ENCODE data around the gene SEC22C.

The SEC22C gene

DNA sequence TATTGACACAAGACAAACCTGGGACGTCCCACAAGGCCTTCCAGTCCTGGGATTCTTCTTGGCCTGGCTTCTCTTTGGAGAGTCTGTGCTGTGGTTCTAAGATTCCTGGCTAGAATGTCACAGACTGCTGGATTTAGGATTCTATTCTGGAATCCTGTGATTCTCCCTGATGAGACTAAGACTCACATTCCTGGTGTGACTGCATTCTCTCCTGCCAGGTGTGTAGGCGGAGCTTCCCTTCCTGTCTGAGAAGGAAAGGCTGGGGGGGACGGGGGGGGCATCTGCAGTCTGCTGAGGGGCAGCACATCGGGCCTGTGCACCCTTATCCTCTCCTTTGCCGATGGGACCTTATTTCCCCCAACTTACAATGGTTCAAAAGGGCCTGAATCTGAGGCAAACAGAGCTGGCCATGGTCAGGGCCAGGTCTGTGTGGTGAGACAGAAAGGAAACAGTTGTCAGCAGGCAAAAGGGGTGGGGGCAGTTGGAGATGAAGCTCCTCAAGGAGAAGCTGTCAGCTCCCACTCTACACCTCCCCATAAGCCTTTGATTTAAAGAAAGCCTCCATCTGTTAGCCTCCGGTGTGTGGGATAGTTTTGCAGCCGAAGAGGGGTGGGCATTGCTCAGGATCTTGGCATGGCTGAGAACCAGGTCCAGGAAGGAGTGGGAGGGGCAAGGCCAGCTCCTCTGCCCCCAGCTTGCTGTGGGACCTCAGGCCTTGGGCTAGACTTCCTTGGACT lies 48.4 kb downstream of the SEC22C start:
- DNase-seq, result no peak

DNA sequence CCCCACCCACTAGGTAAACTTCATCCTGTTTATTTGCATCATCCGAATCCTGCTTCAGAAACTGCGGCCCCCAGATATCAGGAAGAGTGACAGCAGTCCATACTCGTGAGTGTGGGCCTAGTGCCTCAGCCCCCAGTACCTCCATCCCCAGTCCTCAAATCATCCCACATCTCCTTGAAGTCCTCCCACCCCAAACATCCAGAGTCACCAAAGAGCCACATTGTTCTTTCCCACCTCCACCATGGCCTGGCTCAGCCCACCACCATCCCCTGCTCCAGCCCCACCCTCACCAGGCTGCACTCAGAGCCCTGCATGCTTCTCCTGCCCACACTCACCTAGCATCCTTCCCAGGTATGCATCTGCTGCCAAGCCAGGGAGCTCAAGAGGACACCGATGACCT lies 49.5 kb downstream of the SEC22C start:
- no peak for DNase-seq

- DNase-seq, result no peak
Measured at GRCh38 chr3:42531470-42531869, 50.3 kb downstream of the SEC22C start.

DNA sequence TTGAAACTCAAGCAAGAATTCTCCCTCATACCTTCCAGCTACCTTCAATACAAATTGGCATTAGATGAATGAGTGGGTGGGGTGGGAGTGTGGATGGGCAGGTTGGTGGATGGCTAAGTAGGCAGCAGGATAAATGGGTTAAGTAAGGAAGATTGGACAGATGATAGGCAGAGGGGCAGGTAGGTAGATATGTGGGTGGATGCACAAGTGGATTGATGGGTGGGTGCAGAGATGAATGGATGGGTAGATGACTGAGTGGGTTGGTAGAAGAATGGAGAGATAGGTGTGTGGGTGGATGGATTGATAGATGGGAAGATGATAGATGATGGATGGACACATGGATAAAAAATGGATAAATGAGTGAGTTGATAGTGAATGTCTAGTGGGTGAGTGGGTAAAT lies 51.7 kb downstream of the SEC22C start:
- no peak for DNase-seq

- no peak for DNase-seq
Measured at GRCh38 chr3:42529468-42529867, 52.3 kb downstream of the SEC22C start.

DNA sequence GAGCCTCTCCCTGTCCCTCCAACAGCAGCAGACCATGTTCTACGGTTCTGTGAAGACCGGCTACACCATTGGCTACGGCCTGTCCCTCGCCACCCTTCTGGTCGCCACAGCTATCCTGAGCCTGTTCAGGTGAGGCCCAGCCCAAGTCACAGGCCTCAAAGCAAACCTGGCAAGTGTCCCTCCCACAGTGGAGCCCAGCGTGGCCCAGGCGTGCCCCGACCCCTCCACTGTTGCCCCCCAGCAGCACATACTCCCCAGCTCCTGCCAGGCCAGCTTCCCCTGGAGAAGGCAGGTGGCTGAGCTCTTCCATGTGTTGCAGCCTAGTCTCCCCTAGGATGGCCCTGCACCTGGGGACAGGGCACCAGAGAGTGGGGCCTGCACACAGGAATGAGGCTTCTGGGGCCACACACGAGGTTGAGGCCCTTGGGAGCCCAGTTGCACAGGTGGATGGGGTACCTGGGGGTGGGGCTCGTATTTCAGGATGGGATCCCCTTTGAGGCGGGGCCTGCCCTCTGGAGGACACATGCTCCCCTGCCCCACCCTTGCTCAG lies 54.3 kb downstream of the SEC22C start:
- DNase-seq, result no peak

DNA sequence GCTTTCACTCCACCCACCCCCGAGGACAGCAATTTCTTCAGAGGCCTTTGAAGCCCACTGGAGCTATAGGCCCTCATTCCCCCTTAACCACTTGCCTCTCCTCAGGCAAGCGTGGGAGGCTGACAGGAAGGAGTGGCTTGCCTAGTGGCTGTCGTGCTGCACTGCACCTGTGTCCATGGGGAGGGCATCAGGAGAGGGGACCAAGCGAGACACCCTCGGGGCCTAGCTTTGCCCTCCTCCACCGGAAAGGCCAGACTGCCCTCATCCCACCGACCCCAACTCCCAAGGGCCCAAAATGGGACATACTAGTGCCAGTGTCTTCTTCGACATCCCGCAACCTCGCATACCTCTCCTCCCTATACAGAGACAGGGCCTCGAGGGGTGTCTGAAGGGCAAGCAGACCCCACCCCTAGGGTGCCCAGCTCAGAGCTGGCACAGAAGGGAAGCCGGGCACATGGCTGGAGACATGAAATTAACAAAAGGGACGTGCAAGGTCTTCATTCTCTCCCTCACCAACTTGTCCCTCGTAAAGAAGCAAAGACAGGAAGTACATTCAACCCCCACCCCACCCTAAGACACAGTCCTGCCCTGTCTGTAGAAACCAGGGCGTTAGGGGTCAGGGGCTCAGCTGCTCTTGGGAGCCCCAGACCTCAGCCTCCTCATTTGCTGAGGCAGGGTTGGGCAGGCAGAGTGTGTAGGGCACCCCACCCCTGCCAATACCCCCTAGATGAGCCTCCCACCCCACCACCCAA lies 55.0 kb downstream of the SEC22C start:
- DNase-seq, result no peak

DNA sequence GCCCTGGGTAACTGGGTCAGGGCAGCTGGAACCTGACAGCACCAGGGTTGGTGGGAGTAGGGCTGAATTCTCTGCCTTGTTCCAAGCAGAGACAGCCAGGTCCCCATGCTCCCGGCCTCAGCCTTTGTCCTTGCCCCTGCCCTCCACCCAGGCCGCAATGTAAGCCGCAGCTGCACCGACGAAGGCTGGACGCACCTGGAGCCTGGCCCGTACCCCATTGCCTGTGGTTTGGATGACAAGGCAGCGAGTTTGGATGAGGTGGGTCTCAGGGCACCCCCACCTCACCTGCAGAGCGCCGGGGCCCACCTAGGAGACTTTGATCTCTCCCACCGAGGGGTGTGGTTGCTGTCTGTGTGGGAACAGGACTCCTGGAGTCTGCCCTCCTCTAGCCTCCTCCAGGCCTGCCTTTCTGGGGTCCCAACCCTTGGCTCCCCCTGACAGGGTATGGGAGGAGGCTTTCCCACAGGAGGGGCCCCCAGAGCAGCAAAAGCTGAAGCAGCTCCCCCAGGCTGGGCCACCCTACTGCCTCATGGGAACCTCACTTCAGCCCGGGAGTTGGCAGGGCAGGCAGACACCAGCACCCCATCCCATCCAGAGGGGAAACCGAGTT lies 55.9 kb downstream of the SEC22C start:
- DNase-seq, result no peak

- DNase-seq, result no peak
Measured at GRCh38 chr3:42525212-42525611, 56.6 kb downstream of the SEC22C start.

- no peak for DNase-seq
Measured at GRCh38 chr3:42524751-42525150, 57.0 kb downstream of the SEC22C start.

- no peak for DNase-seq
Measured at GRCh38 chr3:42520906-42521305, 60.9 kb downstream of the SEC22C start.

GRCh38 chr3:42520336-42520735 lies 61.4 kb downstream of the SEC22C start:
- no peak for DNase-seq

- no peak for DNase-seq
Measured at GRCh38 chr3:42519568-42519962, 62.2 kb downstream of the SEC22C start.

- DNase-seq, result no peak
Measured at GRCh38 chr3:42518800-42519567, 62.8 kb downstream of the SEC22C start.

GRCh38 chr3:42517117-42517516 lies 64.7 kb downstream of the SEC22C start:
- no peak for DNase-seq

GRCh38 chr3:42516443-42516842 lies 65.3 kb downstream of the SEC22C start:
- no peak for DNase-seq

DNA sequence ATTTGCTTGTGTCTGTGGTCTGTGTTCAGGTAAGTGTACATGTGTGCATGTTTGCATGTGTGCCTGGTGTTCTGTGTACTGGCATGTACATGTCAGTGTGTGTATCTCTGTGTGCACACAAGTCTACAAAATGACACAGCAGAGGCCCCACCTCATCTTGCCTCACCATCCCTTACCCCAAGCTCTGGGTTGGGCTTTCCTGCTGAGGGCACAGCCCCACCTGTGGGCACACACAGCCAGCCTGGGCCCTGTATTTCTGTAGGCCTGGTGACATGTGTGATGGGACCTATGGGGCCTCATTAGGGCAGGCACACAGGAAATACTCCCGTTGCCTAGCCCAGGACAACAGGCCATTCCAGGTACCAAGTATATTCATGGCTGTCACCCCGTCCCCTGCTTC lies 65.8 kb downstream of the SEC22C start:
- no peak for DNase-seq

GRCh38 chr3:42515391-42515916 lies 66.3 kb downstream of the SEC22C start:
- no peak for DNase-seq

DNA sequence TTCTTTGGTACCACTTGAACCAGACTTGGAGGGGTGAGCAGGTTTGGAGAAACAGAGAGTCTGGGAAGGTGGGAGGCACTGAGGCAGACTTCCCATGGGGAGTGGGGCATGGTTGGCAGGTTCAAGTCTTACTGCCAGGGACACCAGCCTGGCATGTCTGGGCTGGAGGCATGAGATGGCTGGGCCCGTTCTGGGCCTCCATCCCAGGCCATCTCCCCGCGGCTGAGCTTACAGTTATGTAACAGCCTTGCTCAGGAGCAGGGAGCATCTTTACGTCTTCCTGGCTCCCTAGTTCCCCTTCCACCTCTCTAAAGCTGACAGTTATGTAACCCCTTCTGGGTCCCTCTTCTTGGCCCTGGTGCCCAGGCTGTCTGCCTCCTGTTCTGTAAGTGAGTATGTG lies 66.9 kb downstream of the SEC22C start:
- DNase-seq, result no peak

GRCh38 chr3:42513521-42513920 lies 68.2 kb downstream of the SEC22C start:
- DNase-seq, result no peak

DNA sequence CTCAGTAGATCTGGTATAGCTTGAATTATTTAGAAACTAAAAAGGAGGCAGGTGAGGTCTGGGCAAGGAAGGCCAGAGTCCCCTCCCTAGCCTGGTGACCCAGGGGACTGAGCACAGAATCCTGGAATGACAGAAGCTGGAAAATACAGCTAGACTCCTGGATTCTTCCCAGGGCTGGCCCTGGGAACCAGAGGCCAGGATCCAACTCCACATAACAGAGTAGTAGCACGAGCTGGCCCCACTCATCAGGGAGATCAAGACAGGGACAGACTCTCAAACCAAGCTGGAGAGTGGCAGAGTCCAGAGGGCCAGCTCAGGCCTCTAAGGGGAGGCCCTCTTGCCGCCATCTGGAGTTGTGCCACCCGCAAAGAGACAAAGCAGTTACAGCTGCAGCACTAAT lies 68.6 kb downstream of the SEC22C start:
- no peak for DNase-seq

DNA sequence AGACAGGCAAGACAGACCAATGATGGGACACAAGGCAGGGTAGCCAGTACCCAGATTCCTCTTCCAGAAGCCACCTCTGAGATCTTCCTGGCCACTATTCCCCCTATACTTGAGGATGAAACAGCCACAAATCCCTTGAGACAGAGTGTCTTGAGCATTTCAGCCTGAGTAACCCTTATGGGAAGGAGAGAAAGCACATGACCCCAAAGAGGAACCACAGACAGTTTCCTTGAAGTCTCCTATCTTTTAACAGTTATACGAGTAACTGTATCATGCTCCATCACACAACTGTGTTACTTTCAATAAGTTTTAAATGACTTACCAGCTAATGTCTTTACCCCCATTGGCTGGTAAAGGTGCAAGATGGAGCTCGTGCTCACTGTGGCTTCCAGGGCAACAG lies 70.0 kb downstream of the SEC22C start:
- DNase-seq, result no peak

- no peak for DNase-seq
Measured at GRCh38 chr3:42511201-42511600, 70.6 kb downstream of the SEC22C start.

Data from COR-L47 (cell line).